Measurements from ENCODE around the gene IMP4. TPM values are rescaled to one million over a fixed set of nuclear protein-coding genes. Genes with fewer than 3 reads are reported as not detected.

Gene IMP4
- 100 to 1,000 TPM in 1 of 2 donors, 10 to 100 TPM in 1; 67.4 to 166 TPM for total RNA-seq

GRCh38 chr2:130342533-130343275 lies at the start of gene IMP4:
IMP4 (plus strand) TSS chr2:130342897; CDS start chr2:130342933, 36 bp downstream.
- peaks cover 36% of the 10 kb centered on the region for H3K36me3 ChIP-seq
- ATAC-seq (ENCODE audit: insufficient number of reproducible peaks, low FRiP score, low read depth) (peak; percentile 99), DNase-seq (ENCODE audit: low spot score) (peak; percentile 98)
- H3K4me3 ChIP-seq = peak within 1 kb of the TSS; percentile 75
- H3K4me1 ChIP-seq (ENCODE audit: control insufficient read depth in 1 of 2, low read depth in 2 of 2) = peaks cover 7 to 16% of the 10 kb centered on the region in 2 donors
- H3K9me3 ChIP-seq = no peaks in the 10 kb centered on the region
- H3K27me3 ChIP-seq (replicated peaks; ENCODE audit: insufficient read depth) = no peaks in the 10 kb centered on the region
- no peak for TF ChIP-seq CTCF (IDR thresholded peaks at IDR 0.05)
- peak within 1 kb of the TSS; percentile 90 to 95 for H3K27ac ChIP-seq

DNA sequence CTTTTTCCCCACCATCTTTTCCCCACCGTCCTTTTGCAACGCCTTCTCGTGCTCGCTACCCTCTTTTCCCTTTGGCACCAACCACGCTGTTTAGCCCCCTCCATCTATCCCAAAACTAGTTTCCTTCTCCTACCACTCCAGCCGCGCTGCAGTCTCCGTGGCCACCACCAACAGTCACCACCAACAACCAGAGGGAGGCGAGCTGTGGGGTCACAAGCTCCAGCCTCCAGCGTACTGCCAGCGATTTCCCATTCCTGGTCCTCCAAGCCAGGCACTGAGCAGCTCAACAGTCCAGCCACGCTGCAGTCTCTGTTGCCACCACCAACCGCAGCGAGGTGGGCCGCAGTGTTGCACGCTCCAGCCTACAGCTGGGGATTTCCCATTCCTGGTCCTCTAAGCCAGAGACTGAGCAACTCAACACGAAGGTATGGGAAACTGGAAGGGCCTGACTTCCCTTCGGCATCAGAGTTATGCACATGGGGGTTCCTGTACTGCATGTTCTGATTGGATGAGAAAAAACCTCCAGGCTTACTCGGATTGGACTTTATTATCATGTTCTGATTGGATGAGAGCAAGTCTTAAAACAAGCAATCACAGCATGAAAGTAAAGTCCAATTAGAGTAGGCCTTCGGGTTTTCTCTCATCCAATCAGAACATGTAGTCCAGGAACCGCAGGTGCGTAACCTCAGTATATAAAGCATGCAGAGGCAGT lies 42.3 kb upstream of the IMP4 start:
- Histone ChIP-seq H3K4me3 (no peak overlapping the region), H3K27ac (no peak overlapping the region), H3K9me3 (no peaks in the 10 kb centered on the region), H3K4me1 (ENCODE audit: control insufficient read depth in 1 of 2, low read depth in 2 of 2) (no peaks in the 10 kb centered on the region), H3K36me3 (no peaks in the 10 kb centered on the region), H3K27me3 (replicated peaks; ENCODE audit: insufficient read depth) (no peaks in the 10 kb centered on the region)
- DNase-seq (ENCODE audit: low spot score) (no peak), ATAC-seq (ENCODE audit: insufficient number of reproducible peaks, low FRiP score, low read depth) (no peak)
- no peak for TF ChIP-seq CTCF (IDR thresholded peaks at IDR 0.05)

DNA sequence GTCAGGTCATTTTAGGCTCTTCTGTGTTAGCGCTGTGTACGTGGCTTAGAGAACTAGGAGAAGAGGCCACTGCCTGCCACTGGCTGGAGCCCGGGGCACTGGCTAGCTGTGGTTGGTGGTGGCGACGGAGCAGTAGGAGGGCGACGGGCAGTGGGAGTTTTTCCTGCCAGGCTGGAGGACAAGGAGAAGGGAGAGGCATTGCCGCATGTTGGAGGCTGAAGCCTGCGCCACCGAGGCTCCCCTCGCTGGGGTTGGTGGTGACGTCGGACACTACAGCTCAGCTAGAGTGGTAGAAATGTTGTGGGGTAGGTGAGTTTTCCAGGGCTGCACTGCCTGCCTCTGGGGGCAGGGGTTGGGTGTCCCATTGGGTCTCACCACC lies 41.7 kb upstream of the IMP4 start:
- TF ChIP-seq CTCF (IDR thresholded peaks at IDR 0.05) = no peak
- no peak for DNase-seq (ENCODE audit: low spot score)
- Histone ChIP-seq H3K36me3 (no peaks in the 10 kb centered on the region), H3K27ac (no peak overlapping the region), H3K4me3 (no peak overlapping the region), H3K4me1 (ENCODE audit: control insufficient read depth in 1 of 2, low read depth in 2 of 2) (no peaks in the 10 kb centered on the region), H3K9me3 (no peaks in the 10 kb centered on the region), H3K27me3 (replicated peaks; ENCODE audit: insufficient read depth) (no peaks in the 10 kb centered on the region)
- no peak for ATAC-seq (ENCODE audit: insufficient number of reproducible peaks, low FRiP score, low read depth)

DNA sequence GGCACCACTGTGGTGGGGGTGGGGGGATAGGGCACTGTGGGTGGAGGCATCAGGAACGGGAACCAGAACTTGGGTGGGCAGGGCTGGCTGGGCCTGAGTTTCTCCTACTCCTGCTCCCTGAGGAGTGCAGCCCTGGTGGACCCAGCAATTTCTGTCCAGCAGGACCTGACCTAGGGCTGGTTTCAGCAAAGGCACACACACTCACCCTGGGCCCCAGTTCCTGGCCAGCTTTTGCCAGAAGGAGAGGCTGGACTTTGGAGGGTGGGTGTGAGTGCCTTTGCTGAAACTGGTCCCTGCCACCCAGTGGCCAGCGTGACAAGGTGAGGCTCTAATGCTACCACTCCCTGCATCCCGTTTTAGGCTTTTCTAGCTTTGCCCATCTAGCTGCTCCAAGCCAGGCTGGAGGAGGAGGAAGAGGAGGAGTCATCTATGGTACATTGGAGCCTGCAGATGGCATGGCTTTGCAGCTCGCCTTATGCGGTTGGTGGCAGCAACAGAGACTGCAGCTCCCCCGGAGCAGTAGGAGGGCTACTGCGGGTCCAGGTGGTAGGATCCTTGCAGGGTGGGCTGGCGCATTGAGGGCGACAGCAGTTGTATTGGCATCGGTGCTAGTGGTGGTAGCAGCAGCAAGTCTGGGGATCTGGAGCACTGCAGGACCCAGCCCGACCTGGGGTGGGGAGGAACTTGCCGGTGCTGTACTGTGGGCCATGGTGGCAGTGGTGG lies 40.4 kb upstream of the IMP4 start:
- H3K4me3 ChIP-seq = no peak overlapping the region
- no peaks in the 10 kb centered on the region for H3K27me3 ChIP-seq (replicated peaks; ENCODE audit: insufficient read depth)
- ATAC-seq (ENCODE audit: insufficient number of reproducible peaks, low FRiP score, low read depth) (no peak), DNase-seq (ENCODE audit: low spot score) (no peak)
- H3K9me3 ChIP-seq = no peaks in the 10 kb centered on the region
- TF ChIP-seq CTCF (IDR thresholded peaks at IDR 0.05) = no peak
- no peaks in the 10 kb centered on the region for H3K4me1 ChIP-seq (ENCODE audit: control insufficient read depth in 1 of 2, low read depth in 2 of 2)
- no peak overlapping the region for H3K27ac ChIP-seq
- H3K36me3 ChIP-seq = no peaks in the 10 kb centered on the region

DNA sequence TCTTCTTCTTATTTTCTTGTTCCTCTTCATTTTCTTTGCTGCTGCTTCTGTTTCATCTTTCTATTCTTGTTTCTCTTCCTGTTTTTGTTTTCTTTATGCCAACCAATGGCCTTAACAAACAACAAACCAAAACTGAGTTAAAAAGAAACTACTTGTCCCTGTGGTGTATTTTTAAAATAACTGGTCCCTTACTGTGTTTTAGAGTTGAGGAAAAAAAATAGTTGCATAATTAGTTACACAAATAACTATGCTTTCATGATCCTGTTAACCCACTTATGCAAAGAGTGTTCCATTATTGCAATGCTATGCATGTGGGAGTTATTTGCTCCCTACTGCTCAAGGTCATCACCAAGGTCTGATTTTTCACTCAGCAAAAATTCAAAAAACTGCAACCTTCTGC lies 39.5 kb upstream of the IMP4 start:
- TF ChIP-seq CTCF (IDR thresholded peaks at IDR 0.05) = no peak
- DNase-seq (ENCODE audit: low spot score) (no peak), ATAC-seq (ENCODE audit: insufficient number of reproducible peaks, low FRiP score, low read depth) (no peak)

More for the DNA sequence above, 39.5 kb upstream of the IMP4 start:
- no peaks in the 10 kb centered on the region for H3K9me3 ChIP-seq
- H3K4me3 ChIP-seq = no peak overlapping the region
- H3K4me1 ChIP-seq (ENCODE audit: control insufficient read depth in 1 of 2, low read depth in 2 of 2) = no peaks in the 10 kb centered on the region
- no peaks in the 10 kb centered on the region for H3K36me3 ChIP-seq
- H3K27ac ChIP-seq = no peak overlapping the region
- no peaks in the 10 kb centered on the region for H3K27me3 ChIP-seq (replicated peaks; ENCODE audit: insufficient read depth)

Data from thoracic aorta (tissue), 2 donors.